Gastrocnemius medialis (tissue), 4 donors: ENCODE measurements around the gene NNAT.

Experiments
- POLR2A ChIP-seq, 2 donors: fragments of 450-650 bp; IDR thresholded peaks; one replicate each; pipeline ENCODE4 v1.6.1; 2017; ENCODE audit warnings: antibody characterized with exemption in 2 of 2, mild to moderate bottlenecking in 2 of 2, moderate library complexity in 2 of 2
- TF ChIP-seq, protein P1 (sequence below), 5 experiments: fragments of 450-650 bp in 3 of 5; fragments of 200-600 bp in 2 of 5; sonication (generic) in 2 of 5; IDR thresholded peaks in 4 of 5; conservative IDR thresholded peaks in 1 of 5; 1 replicate in 4 of 5; 2 replicates in 1 of 5; pipeline ENCODE4 v1.5.1; 2016 to 2019; ENCODE audit warnings: antibody characterized with exemption in 5 of 5, mild to moderate bottlenecking in 3 of 5, moderate library complexity in 3 of 5

DNA sequence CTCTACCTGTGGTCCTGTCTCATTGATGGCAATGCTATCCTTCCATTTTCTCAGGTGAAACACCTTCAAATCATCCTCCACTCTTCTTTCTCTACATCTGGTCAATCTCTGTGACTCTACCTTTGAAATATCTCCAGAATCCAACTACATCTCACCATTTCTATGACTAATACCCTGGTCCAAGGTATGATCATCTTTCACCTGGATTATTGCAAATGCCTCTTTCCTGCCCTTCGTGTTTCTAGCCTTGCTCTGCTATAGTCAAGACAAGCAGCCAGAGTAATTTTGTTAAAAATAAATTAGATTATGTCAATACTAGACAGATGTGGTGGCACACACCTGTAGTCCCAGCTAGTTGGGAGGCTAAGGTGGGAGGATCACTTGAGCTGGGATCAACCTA lies 24.5 kb downstream of the NNAT start:
- no peak for TF ChIP-seq POLR2A (IDR thresholded peaks at IDR 0.05)
- TF ChIP-seq, protein P1, sequence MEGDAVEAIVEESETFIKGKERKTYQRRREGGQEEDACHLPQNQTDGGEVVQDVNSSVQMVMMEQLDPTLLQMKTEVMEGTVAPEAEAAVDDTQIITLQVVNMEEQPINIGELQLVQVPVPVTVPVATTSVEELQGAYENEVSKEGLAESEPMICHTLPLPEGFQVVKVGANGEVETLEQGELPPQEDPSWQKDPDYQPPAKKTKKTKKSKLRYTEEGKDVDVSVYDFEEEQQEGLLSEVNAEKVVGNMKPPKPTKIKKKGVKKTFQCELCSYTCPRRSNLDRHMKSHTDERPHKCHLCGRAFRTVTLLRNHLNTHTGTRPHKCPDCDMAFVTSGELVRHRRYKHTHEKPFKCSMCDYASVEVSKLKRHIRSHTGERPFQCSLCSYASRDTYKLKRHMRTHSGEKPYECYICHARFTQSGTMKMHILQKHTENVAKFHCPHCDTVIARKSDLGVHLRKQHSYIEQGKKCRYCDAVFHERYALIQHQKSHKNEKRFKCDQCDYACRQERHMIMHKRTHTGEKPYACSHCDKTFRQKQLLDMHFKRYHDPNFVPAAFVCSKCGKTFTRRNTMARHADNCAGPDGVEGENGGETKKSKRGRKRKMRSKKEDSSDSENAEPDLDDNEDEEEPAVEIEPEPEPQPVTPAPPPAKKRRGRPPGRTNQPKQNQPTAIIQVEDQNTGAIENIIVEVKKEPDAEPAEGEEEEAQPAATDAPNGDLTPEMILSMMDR (IDR thresholded peaks at IDR 0.05 in 4 of 5, conservative IDR thresholded peaks at IDR 0.05 in 1 of 5): no peak
